GM12872 (cell line): ENCODE measurements around the gene SLC35G2.

Experiments used
- TF ChIP-seq, protein P1 (sequence below): IDR thresholded peaks from 3 replicates; pipeline ENCODE4 v1.5.1; 2011; ENCODE audit warnings: low read depth, mild to moderate bottlenecking, low read length, moderate library complexity; ENCODE audit not compliant: insufficient read depth

The SLC35G2 gene

DNA sequence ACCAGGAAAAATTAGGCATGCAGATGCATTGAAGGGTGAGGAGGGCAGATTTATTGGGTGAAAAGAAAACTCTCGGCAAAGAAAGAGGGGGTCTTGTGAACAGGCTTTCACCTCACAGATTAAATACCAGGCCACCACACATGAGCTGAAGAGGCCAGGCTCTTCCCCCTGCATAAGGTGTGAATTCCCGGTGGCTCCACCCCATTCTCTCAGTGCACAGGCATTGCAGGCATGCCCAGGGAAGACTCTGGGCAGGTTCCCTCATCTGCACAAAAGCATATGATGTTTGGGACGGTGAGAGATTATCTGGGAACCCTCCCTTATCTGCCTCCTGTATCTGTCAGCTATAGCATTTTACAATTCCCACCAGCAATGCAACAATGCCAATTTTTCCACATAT is 7.2 kb upstream of the SLC35G2 start:
- TF ChIP-seq, protein P1, sequence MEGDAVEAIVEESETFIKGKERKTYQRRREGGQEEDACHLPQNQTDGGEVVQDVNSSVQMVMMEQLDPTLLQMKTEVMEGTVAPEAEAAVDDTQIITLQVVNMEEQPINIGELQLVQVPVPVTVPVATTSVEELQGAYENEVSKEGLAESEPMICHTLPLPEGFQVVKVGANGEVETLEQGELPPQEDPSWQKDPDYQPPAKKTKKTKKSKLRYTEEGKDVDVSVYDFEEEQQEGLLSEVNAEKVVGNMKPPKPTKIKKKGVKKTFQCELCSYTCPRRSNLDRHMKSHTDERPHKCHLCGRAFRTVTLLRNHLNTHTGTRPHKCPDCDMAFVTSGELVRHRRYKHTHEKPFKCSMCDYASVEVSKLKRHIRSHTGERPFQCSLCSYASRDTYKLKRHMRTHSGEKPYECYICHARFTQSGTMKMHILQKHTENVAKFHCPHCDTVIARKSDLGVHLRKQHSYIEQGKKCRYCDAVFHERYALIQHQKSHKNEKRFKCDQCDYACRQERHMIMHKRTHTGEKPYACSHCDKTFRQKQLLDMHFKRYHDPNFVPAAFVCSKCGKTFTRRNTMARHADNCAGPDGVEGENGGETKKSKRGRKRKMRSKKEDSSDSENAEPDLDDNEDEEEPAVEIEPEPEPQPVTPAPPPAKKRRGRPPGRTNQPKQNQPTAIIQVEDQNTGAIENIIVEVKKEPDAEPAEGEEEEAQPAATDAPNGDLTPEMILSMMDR = no peak

DNA sequence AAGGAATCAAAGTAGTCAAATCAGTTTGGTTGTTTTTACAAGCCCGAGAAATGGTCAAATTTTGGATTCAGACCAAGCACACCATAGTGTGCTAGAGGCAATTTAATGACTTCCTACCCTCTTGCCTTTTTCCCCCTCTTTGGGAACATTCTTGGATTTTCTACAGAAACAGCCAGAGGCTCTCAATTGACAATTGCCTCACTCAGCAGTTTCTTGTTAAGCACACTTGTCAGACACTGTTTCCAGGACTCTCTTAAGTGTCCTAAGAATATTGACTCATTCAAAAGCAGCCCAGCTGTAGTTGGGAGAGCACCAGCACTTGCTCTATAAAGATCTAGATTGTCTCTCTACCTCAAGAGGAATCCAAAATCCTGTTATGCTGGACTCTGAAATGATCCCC is 1.5 kb upstream of the SLC35G2 start:
- TF ChIP-seq, protein P1 = no peak

DNA sequence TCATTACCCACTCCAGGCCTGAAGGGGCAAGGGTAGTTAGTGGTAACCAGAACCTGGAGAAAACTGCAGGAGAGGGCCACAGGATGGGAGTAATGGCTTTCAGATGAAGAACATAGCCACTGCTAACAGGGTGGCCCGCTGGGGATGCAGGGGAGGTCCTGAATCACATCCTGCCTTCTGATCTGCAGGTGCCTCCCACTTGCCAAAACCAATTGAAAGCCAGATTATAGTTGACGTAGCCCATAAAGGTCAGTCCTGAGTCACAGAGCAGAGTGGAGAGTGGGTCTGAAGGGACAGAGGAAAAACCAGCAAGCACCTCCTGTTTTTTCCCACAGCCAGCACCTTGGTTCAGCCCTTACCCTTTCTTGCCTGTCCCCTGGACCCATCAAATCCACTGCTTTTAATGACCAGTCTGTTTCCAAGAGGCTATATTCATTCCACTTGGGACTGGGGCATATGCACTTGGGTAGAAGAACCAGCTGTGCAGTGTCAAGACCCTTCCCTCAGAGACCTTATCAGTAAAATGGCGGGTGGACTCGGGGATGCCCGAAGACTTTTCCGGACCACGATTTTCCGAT is 646 bp upstream of the SLC35G2 start:
- TF ChIP-seq, protein P1 = no peak

DNA sequence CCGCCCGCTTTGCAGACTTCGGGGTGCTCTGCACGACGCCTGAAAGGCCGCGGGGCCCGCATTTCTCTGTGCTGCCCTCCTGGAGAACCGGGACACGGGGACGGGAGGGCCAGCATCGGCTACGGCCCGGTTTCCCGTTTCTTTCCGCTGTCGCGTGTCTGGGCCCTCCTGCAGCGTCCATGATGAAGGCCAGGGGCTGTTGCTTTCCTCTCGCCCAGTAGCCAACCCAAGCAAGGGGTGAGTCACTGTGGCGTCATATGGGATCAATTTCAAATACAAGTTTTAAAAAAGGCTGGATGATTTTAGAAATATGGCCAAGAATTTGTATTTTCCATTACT is 435 bp downstream of the SLC35G2 start:
- TF ChIP-seq, protein P1 = no peak

DNA sequence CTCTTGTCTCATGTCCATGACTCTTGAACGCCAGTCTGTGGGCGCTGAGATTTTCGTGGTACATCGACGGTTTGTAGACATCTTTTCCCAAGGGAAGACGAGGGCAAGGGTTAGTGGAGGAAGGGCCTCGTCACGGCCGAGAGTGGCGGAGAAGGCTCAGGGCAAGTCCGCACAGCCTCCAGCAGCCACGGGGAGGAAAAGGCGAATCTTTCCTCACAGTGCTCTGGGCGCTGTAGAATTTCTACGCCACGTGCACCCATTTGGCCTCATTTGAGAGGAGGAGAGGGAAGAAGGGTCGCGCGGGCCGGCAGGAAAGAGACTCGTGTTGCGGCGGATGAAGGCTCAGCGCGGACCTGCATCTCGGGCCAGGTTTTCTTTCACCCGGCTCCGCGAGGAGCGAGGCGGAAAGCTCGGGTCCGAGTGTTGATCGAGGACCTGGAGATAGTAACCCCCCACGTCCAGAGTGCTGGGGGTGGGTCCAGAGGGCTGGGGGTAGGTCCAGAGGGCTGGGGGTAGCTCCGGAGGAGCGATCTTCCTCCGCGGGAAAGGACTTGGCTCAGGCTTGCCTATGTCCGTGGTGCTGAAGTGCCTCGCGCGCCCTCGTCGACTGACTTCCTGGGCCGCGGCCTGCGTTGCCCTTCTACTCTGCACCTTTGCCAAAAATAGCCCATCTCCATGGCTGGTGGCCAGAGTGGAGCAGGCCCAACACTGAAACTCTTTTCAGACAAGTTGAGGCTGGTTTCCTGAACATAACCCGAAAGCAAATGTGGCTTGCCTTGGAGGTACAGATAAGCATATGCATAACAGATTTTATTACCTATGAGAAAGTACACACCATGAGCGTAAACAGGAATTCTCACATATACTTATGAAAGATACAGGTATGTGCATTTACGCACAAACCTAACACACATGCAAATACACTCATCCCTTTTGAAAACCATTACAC is 1.1 kb downstream of the SLC35G2 start:
- TF ChIP-seq, protein P1 = no peak

DNA sequence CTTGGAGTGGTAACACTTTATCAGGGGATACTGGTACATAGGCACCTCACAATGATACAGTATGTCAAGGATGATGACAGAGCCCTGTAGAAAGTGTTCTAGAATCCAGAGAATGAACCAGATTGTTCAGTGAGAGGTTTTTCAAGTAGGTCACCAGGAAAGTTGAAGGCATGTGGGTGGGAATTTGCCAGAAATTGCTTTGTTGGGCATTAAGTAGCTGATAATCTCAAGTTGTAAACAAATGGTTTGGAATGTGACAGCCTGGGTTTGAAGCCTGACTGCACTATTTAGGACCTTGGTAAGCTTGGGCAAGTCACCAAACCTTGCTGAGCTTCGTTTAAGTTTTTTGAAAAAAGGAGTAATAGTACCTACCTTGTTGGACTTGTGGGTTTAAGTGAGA is 12.5 kb downstream of the SLC35G2 start:
- TF ChIP-seq, protein P1 = no peak

DNA sequence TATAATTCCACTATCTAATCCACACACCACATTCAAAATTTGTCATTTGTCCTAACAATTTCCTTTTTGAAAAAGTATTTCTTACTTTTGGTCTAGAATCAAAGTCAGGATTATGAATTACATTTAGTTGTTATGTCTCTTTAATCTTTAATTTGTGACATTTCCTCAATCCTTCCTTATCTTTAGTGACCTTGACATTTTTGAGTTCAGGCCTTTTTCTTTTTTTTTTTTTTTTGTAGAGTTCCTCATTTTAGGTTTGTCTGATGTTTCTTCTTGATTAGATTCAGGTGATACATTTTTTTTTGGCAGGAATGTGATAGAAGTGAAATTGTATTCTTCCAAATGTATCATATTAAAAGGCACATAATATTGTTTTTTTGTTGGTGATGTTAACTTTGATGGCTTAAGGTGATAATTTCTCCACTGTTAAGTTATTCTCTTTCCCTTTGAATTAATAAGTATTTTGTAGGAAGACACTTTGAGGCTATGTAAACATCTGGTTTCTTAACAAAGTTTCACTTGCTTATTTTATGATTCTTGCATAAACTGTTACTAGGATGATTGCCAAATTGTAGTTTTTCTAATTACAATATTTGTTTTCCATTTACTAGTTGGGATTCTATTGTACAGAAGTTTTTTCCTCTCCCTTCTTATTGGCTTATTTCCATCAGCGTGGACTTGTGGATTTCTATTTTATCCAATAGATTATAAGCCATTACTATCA is 16.3 kb downstream of the SLC35G2 start:
- TF ChIP-seq, protein P1 = no peak
